Hematopoietic multipotent progenitor cell treated with erythropoietin and hydrocortisone succinate and interleukin-3 and kit ligand, for 17 days (in vitro differentiated cells): ENCODE data around the gene ZNF124.

Source experiments
- DNase-seq: peaks from one replicate; pipeline ENCODE4 v3.0.0-alpha.2; 2015; ENCODE audit warnings: low spot score

The ZNF124 gene

DNA sequence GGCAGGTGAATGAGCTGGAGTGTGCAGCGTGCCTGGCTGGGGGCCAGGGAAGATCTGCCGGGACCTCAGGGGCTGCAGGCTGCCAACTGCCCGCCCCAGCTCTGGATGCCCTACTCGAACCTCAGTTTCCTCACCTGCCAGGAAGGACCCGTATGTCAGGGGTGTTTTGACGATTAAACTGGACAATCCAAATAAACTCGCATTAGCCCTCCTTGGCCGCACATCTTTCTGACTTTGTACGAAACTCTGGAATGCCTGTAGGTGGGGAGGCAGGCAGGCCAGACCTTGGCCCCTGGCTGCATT, 59.4 kb downstream of the ZNF124 start:
- no peak for DNase-seq

- no peak for DNase-seq
Measured at GRCh38 chr1:247111700-247112478, 59.9 kb downstream of the ZNF124 start.

- DNase-seq, result no peak
Measured at GRCh38 chr1:247111259-247111699, 60.5 kb downstream of the ZNF124 start.

DNA sequence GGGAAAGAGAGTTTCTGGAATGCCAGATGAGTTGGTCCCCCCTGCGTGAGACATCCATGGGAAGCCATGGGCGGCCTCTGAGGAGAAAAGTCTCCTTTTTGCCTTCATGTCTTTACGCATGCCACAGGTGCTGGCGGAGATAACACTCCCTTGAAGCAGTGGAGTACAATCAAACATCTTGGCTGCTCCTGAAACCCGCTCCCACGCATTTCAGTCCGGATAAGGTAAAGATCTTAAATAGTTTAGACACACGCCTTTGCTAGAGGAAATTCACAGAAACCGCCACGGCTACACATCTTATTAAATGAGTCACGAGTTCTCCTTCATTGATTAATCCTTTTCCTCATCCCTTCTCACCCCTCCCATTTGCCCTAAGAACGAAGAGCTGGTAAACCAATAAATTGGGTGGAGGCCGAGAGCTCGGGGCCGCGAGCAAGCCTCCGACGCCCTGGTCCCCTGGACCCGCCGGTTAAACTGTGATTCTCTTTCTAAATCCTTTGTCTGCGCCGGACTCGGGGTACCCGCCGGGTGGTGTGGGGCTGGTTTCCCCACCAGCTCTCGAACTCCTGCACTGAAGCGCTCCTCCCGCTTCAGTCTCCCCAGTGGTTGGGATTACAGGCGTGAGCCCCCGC, 61.1 kb downstream of the ZNF124 start:
- DNase-seq, result no peak

- DNase-seq, result no peak
Measured at GRCh38 chr1:247107694-247108093, 64.1 kb downstream of the ZNF124 start.

- DNase-seq, result no peak
Measured at GRCh38 chr1:247105966-247106365, 65.9 kb downstream of the ZNF124 start.
